Stimulated activated CD4-positive, alpha-beta T cell treated with anti-CD3 and anti-CD28 coated beads, Interleukin-12 subunit alpha, Interleukin-12 subunit beta, amount 100 ng/mL, for 24 hours (primary cell): ENCODE measurements around the gene MTFR1L.

Experiments
- DNase-seq, 2 experiments: peaks; one replicate each; pipeline ENCODE4 v3.0.0-alpha.2; 2020; ENCODE audit warnings: low read depth in 2 of 2

The MTFR1L gene

DNA sequence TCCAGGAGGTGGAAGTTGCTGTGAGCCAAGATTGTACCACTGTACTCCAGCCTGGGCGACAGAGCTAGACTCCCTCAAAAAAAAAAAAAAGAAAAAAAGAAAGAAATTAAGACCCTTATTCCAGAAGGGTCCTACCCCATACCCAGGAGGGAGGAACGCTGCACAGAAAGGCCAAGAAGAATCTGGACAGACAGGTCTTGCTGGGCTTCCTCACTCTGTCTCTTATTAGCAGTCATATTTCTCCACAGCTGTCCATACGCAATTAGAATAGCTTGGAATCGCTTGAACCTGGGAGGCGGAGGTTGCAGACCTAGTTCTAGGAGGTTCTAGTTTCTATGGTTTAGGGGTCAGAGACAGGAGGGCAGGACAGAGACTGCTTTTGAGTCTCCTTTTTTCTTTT, 58.9 kb downstream of the MTFR1L start:
- no peak for DNase-seq

DNA sequence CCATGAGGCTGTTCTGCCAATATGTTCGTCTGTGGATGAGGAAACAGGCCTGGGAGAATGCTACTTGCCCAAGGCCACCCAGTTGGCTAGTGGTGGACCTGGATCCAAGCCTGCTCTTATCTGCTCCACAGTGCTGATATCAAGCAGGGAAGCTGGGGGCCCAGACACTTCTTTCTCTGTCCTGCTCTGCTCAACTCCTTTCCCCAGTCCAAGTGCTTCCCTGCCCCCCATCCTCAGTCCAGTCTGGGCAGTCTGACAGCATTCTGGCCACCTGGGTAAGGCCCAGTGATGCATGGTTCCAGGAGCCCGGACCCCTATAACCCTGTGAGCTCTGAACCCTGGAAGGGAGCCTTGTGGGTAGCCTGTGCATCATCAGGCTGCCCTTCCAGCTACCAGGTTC, 59.9 kb downstream of the MTFR1L start:
- no peak for DNase-seq

DNA sequence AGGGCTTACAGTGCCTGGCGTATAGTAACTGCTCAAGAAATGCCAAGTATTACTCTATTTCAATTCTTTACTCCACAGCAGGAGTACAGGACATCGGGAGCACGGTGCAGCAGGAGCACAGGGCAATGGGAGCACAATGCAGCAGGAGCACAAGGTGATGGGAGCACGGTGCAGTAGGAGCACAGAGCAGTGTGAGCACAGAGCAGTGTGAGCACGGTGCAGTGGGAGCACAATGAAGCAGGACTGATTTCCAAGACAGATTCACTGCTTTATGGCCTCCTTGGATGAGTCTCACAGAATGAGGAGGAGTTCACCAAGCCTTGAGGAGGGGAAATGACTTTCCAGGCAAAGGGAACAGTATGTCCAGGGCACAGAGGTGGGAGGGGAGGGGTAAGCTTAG, 60.8 kb downstream of the MTFR1L start:
- DNase-seq, result no peak

DNA sequence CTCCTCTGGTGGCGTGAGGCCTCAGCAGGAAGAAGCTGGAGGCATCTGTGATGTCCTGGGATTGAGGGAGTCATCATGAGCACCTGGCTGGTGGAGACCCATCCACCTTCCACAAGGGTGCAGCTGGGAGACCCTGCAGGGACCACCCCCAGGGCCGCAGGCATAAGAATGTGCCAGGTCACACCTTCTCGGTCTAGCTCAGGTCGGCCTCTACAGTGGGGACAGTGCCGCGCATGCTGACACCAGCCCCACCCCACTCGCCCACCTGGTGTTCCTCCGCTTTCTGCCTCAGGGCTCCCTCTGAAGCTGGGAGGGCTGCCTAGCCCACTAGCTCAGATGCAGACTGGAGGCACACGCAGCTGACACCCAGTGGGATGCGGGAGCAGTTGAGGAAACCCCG, 61.5 kb downstream of the MTFR1L start:
- no peak for DNase-seq
